NCI-H226 (cell line): ENCODE results near the gene CD70.
"Not testable (repeated sequence)": the region's sequence is repeated elsewhere in the genome, so short reads cannot be mapped to it uniquely, and the experiment has no call there.

Experiments
- DNase-seq: peaks from one replicate; pipeline ENCODE4 v3.0.0-alpha.2; 2015

CD70 gene

GRCh38 chr19:6568816-6569215 lies 22.1 kb downstream of the CD70 start:
- no peak for DNase-seq

- no peak for DNase-seq
Observed at GRCh38 chr19:6568010-6568526, 22.9 kb downstream of the CD70 start.

- DNase-seq, result not testable (repeated sequence)
Observed at GRCh38 chr19:6566727-6567126, 24.2 kb downstream of the CD70 start.

GRCh38 chr19:6564393-6564792 lies 26.6 kb downstream of the CD70 start:
- peak; percentile 22 for DNase-seq

- not testable (repeated sequence) for DNase-seq
Observed at GRCh38 chr19:6562437-6562836, 28.5 kb downstream of the CD70 start.

- peak; percentile 75 for DNase-seq
Observed at GRCh38 chr19:6556480-6557195, 34.3 kb downstream of the CD70 start.

- no peak for DNase-seq
Observed at GRCh38 chr19:6556043-6556449, 34.9 kb downstream of the CD70 start.

GRCh38 chr19:6551607-6552450 lies 39.1 kb downstream of the CD70 start:
- no peak for DNase-seq

- no peak for DNase-seq
Observed at GRCh38 chr19:6551091-6551490, 39.9 kb downstream of the CD70 start.

- DNase-seq, result not testable (repeated sequence)
Observed at GRCh38 chr19:6550679-6551078, 40.3 kb downstream of the CD70 start.

GRCh38 chr19:6543866-6544347 lies 47.0 kb downstream of the CD70 start:
- DNase-seq, result no peak

GRCh38 chr19:6540918-6541689 lies 49.8 kb downstream of the CD70 start:
- peak; percentile 30 for DNase-seq

GRCh38 chr19:6539514-6539913 lies 51.4 kb downstream of the CD70 start:
- no peak for DNase-seq
